ENCODE results near the gene SOD1. TPM values are rescaled to one million over a fixed set of nuclear protein-coding genes. Genes with fewer than 3 reads are reported as not detected.
"Not testable (repeated sequence)": the region's sequence is repeated elsewhere in the genome, so short reads cannot be mapped to it uniquely, and the experiment has no call there.

Gene SOD1
- total RNA-seq, 1 experiment from 2014 or later, result 227 TPM

DNA sequence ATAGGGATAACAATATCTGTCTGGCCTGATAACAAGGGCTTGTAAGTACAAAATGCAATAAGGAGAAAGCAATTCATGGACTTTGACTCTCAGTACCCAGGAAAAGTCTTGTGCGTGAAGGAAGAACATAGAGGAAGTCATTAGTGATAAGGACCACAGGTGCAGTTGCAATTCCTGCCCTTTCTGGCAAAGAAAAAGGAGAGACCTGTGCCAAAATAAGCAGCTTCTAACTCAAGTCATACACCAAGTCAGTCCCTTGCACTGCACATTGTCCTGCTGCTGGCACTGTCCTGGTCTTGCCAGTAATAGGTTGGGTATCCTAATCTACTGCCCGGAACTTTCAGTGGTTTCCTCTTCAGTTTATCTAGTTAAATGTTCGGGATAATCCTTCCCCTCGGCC, 14.8 kb upstream of the SOD1 start:
- CTCF ChIA-PET, result no interaction called here

DNA sequence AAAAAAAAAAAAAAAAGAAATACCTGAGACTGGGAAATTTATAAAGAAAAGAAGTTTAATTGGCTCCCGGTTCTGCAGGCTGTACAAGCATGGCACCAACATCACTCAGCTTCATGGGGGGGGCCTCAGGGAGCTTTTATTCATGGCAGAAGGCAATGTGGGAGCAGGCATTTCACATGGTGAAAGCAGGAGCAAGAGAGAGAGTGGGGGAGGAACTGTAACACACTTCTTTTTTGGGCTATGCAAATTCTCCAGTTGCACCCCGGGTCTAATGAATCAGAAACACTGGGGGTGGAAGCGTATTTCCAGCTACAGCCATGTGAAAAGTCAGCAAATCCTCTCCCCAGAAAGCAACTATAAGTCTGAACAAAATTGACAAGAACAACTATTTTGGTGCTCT, 11.8 kb upstream of the SOD1 start:
- ChIA-PET CTCF (no interaction called here), POLR2A (interaction anchor here (0.6 kb wide), 1 partner anchor 11 kb away, joined by 3 read pairs; no protein-coding TSS in a partner anchor)
- intact Hi-C loops (cut with micrococcal nuclease; ENCODE audit: unreplicated experiment), result no loop called here
- Mint-ChIP-seq H3K36me3 (ENCODE audit: insufficient read depth, unreplicated experiment) (no peaks in the 10 kb centered on the region), H3K4me1 (ENCODE audit: low read depth, unreplicated experiment) (peaks cover 8% of the 10 kb centered on the region), H3K27me3 (ENCODE audit: insufficient read depth, unreplicated experiment) (no peaks in the 10 kb centered on the region), H3K4me3 (ENCODE audit: unreplicated experiment) (no peak overlapping the region), H3K9me3 (ENCODE audit: unreplicated experiment) (peaks cover 18% of the 10 kb centered on the region), H3K27ac (ENCODE audit: unreplicated experiment) (no peak overlapping the region)
- DNase-seq, result no peak
- no TSS peak for BruUV-seq (replicated peaks)
- Histone ChIP-seq H3K4me3 (ENCODE audit: low read depth, low read length) (no peak overlapping the region), H3K9me3 (no peaks in the 10 kb centered on the region), H3K27me3 (replicated peaks; ENCODE audit: control insufficient read depth, insufficient read depth, low read length) (no peaks in the 10 kb centered on the region), H3K36me3 (ENCODE audit: control insufficient read depth, insufficient read depth, low read length) (no peaks in the 10 kb centered on the region), H3K4me1 (no peaks in the 10 kb centered on the region)
- TF ChIP-seq, protein P1, sequence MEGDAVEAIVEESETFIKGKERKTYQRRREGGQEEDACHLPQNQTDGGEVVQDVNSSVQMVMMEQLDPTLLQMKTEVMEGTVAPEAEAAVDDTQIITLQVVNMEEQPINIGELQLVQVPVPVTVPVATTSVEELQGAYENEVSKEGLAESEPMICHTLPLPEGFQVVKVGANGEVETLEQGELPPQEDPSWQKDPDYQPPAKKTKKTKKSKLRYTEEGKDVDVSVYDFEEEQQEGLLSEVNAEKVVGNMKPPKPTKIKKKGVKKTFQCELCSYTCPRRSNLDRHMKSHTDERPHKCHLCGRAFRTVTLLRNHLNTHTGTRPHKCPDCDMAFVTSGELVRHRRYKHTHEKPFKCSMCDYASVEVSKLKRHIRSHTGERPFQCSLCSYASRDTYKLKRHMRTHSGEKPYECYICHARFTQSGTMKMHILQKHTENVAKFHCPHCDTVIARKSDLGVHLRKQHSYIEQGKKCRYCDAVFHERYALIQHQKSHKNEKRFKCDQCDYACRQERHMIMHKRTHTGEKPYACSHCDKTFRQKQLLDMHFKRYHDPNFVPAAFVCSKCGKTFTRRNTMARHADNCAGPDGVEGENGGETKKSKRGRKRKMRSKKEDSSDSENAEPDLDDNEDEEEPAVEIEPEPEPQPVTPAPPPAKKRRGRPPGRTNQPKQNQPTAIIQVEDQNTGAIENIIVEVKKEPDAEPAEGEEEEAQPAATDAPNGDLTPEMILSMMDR (IDR thresholded peaks at IDR 0.05; ENCODE audit: insufficient read depth in 1 of 2, low read depth in 1 of 2, low read length in 1 of 2, severe bottlenecking in 1 of 2, unreplicated experiment in 1 of 2), result no peak

More for the DNA sequence above, 14.8 kb upstream of the SOD1 start:
- no peaks in the 10 kb centered on the region for H3K4me1 ChIP-seq
- TF ChIP-seq, protein P1 (IDR thresholded peaks at IDR 0.05; ENCODE audit: insufficient read depth in 1 of 2, low read depth in 1 of 2, low read length in 1 of 2, severe bottlenecking in 1 of 2, unreplicated experiment in 1 of 2), result no peak
- BruUV-seq (replicated peaks), result no TSS peak
- Mint-ChIP-seq H3K4me1 (ENCODE audit: low read depth, unreplicated experiment) (peaks cover 8% of the 10 kb centered on the region), H3K27ac (ENCODE audit: unreplicated experiment) (no peak overlapping the region), H3K4me3 (ENCODE audit: unreplicated experiment) (no peak overlapping the region), H3K27me3 (ENCODE audit: insufficient read depth, unreplicated experiment) (peaks cover 2% of the 10 kb centered on the region), H3K9me3 (ENCODE audit: unreplicated experiment) (peaks cover 9% of the 10 kb centered on the region), H3K36me3 (ENCODE audit: insufficient read depth, unreplicated experiment) (no peaks in the 10 kb centered on the region)
- intact Hi-C loops (cut with micrococcal nuclease; ENCODE audit: unreplicated experiment), result no loop called here
- no peaks in the 10 kb centered on the region for H3K9me3 ChIP-seq
- H3K36me3 ChIP-seq (ENCODE audit: control insufficient read depth, insufficient read depth, low read length), result no peaks in the 10 kb centered on the region
- POLR2A ChIA-PET, result no interaction called here
- no peaks in the 10 kb centered on the region for H3K27me3 ChIP-seq (replicated peaks; ENCODE audit: control insufficient read depth, insufficient read depth, low read length)
- no peak for DNase-seq
- no peak overlapping the region for H3K4me3 ChIP-seq (ENCODE audit: low read depth, low read length)

DNA sequence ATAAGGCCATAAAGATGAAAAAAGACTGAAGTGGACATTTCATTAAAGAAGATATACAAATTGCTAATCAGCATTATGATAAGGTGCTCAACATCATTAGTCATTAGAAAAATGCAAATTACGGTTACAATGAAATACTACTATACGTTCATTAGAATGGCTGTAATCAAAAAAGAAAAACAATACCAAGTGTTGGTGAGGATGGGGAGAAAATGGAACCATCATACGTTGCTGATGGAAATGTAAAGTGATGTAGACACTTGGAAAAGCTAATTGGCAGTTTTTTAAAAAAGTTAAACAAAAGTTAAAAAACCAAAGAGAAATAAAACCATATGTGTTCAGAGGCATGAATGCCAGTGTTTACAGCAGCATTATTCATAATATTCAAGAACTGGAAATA, 8.6 kb upstream of the SOD1 start:
- H3K27ac Mint-ChIP-seq (ENCODE audit: unreplicated experiment), result no peak overlapping the region
- H3K4me1 ChIP-seq, result no peaks in the 10 kb centered on the region
- BruUV-seq (replicated peaks), result no TSS peak
- ChIA-PET POLR2A (no interaction called here), CTCF (no interaction called here)
- peaks cover 16% of the 10 kb centered on the region for H3K9me3 Mint-ChIP-seq (ENCODE audit: unreplicated experiment)
- no peaks in the 10 kb centered on the region for H3K36me3 ChIP-seq (ENCODE audit: control insufficient read depth, insufficient read depth, low read length)
- intact Hi-C loops (cut with micrococcal nuclease; ENCODE audit: unreplicated experiment), result no loop called here
- H3K4me3 Mint-ChIP-seq (ENCODE audit: unreplicated experiment), result no peak overlapping the region
- no peaks in the 10 kb centered on the region for H3K4me1 Mint-ChIP-seq (ENCODE audit: low read depth, unreplicated experiment)
- DNase-seq, result no peak
- H3K27me3 ChIP-seq (replicated peaks; ENCODE audit: control insufficient read depth, insufficient read depth, low read length), result no peaks in the 10 kb centered on the region
- no peaks in the 10 kb centered on the region for H3K9me3 ChIP-seq
- no peaks in the 10 kb centered on the region for H3K27me3 Mint-ChIP-seq (ENCODE audit: insufficient read depth, unreplicated experiment)
- no peak overlapping the region for H3K4me3 ChIP-seq (ENCODE audit: low read depth, low read length)
- TF ChIP-seq, protein P1 (IDR thresholded peaks at IDR 0.05; ENCODE audit: insufficient read depth in 1 of 2, low read depth in 1 of 2, low read length in 1 of 2, severe bottlenecking in 1 of 2, unreplicated experiment in 1 of 2), result no peak
- H3K36me3 Mint-ChIP-seq (ENCODE audit: insufficient read depth, unreplicated experiment), result no peaks in the 10 kb centered on the region

DNA sequence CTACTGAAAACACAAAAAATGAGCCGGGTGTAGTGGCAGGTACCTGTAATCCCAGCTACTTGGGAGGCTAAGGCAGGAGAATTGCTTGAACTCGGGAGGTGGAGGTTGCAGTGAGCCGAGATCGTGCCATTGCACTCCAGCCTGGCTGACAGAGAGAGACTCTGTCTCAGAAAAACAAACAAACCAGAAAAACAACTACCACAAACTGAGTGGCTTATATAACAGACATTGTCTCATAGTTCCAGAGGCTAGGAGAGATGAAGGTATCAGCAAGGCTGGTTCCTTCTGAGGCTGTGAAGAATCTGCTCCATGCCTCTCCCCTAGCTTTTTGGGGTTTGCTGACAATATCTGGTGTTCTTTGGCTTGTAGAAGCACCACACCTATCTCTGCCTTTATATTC, 8.0 kb upstream of the SOD1 start:
- H3K36me3 Mint-ChIP-seq (ENCODE audit: insufficient read depth, unreplicated experiment); CTCF ChIA-PET; H3K27me3 ChIP-seq (replicated peaks; ENCODE audit: control insufficient read depth, insufficient read depth, low read length); H3K4me3 ChIP-seq (ENCODE audit: low read depth, low read length); intact Hi-C loops (cut with micrococcal nuclease; ENCODE audit: unreplicated experiment); H3K4me3 Mint-ChIP-seq (ENCODE audit: unreplicated experiment); H3K27ac Mint-ChIP-seq (ENCODE audit: unreplicated experiment); POLR2A ChIA-PET; BruUV-seq (replicated peaks); DNase-seq; H3K4me1 ChIP-seq; H3K27me3 Mint-ChIP-seq (ENCODE audit: insufficient read depth, unreplicated experiment); H3K36me3 ChIP-seq (ENCODE audit: control insufficient read depth, insufficient read depth, low read length); H3K9me3 ChIP-seq; H3K4me1 Mint-ChIP-seq (ENCODE audit: low read depth, unreplicated experiment): not testable (repeated sequence)
- peaks cover 10% of the 10 kb centered on the region for H3K9me3 Mint-ChIP-seq (ENCODE audit: unreplicated experiment)

Measured in Caco-2 (cell line).